GM21717 (cell line): Measurements from ENCODE around the gene NUDT21.
"Not testable (repeated sequence)": the region's sequence is repeated elsewhere in the genome, so short reads cannot be mapped to it uniquely, and the experiment has no call there.

Experiments
- ATAC-seq: cut with Tn5 transposase; IDR thresholded peaks from one replicate; pipeline ENCODE4 v1.9.1; 2021; ENCODE audit warnings: mild to moderate bottlenecking, moderate library complexity; ENCODE audit not compliant: unreplicated experiment

NUDT21 gene

DNA sequence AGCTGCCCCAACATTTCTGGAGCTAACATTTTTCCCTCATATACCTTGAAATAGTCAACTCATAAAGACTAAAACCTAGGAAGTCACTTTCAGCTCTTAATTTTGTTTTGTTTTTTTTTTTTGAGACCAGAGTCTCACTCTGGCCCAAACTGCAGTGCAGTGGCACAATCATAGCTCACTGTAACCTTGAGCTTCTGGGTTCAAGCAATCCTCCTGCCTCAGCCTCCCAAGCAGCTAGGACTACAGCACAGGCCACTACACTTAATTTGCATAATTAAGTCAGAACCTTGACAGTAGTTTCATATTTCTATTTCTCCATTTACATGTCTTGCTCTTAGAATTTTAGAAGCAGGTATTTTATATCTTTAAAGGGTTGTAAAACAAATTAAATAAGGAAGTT is 30.5 kb downstream of the NUDT21 start:
- no peak for ATAC-seq

DNA sequence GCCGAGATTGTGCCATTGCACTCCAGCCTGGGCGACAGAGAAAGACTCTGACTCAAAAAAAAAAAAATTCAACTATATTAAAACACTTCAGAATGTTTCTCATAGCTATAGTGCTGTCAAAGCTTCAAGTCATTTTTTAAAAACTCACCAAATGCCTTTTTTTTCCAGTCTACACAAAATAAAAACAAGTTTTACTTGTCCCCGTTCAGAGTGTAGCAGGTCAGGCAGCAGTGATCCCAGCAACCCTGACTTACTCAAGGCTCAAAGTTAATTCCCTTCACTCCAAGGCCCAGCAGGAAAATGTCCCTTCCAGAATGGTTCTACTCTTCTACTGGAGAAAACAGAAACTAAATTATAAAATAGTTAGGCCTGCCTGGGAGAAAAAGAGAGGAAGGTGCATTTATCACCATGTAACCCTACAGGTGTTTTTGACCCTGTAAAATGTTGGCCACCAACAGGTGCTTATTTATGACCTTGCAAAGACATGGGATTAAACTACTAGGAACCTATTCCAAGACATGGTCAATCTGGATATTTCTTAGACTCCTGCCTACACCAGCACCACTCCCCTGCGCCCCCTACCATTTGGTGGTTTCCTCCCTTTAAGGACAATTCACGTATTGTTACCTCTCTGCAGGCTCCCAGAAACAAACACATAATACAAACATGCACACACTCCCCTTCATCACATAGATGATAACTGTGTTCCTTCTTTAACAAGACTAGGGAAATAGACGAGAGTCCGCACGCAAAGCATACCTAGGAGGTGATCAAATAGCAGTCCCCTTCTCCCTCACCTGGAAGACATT is 31.2 kb downstream of the NUDT21 start:
- no peak for ATAC-seq

DNA sequence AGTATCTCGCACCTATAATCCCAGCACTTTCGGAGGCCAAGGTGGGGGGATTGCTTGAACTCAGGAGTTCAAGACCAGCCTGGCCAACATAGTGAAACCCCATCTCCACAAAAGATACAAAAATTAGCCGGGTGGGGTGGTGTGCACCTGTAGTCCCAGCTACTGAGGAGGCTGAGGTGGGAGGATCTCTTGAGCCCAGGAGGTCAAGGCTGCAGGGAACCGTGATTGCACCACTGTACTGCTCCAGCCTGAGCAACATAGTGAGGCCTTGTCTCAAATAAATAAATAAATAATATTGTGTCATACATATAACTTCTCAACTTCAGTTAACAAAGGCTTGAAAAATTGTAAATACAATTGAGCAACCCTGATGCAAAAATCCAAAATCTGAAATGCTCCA is 34.0 kb downstream of the NUDT21 start:
- ATAC-seq = no peak

DNA sequence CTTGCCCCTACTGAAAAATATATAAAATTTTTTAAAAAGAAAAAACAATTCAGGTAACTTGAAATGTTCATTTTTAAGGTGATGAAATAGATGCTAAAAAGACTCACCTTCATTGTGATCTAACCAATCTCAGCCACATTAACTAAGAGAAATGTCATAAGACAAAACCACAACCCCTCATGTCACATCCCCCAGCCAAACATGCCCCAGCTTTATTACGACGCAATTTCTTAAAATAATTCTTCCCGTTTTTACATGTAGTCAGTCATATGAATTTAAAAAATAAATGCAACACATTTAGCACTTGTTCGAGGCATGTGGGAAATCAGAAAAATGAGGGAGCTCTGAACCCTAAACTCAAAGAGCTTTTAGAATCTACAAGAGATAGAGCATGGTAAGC is 35.3 kb downstream of the NUDT21 start:
- no peak for ATAC-seq

DNA sequence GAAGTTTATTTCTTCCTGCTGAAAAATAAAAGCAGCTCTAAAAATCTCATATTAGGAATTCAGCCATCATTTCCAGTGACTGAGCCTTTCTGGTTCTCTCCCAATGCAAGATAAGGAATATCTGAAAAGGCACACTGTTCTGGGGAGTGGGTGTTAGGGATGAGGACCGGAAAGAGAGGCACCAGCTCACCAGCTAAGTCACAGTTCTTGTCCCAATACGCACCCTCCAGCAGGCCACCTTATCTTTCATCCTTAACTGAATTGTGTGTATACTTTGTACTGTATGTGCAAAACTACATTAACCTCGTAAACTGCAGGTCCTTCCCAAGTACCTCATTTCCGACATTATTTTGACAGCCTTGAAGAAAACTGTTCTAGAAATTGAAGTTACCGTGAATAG is 36.8 kb downstream of the NUDT21 start:
- ATAC-seq = no peak

DNA sequence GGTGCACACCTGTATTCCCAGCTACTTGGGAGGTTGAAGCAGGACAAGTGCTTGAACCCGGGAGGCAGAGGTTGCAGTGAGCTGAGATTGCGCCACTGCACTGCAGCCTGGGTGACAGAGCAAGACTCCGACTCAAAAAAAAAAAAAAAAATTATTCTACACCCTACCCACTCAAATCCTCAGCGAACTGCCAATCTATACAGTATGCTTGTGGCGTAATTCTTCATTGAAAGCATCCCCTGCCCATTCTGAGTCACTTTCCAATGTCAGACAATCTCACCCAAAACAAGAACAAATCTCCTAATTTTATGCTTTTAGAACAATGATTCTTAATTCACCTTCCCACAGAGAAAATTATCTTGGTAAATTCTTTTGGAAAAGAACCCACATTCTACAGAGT is 37.8 kb downstream of the NUDT21 start:
- no peak for ATAC-seq

DNA sequence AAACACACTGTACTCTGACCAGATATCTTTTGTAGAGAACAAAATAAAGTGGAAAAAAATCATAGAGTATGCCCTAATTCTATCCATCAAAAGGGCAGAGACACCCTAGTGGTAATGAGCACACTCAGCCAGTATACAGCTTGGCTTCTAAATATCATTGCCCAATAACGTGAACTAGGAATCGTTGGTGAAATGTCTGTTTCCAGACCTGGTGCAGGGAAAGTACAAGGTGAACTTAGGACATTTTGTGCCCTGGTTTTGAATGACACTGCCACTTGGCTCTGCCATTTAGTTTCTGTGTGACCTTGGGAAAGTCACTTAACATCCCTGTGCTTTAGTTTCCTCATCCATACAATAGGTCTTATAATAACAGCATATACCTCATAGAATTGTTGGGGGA is 39.5 kb downstream of the NUDT21 start:
- ATAC-seq = no peak

DNA sequence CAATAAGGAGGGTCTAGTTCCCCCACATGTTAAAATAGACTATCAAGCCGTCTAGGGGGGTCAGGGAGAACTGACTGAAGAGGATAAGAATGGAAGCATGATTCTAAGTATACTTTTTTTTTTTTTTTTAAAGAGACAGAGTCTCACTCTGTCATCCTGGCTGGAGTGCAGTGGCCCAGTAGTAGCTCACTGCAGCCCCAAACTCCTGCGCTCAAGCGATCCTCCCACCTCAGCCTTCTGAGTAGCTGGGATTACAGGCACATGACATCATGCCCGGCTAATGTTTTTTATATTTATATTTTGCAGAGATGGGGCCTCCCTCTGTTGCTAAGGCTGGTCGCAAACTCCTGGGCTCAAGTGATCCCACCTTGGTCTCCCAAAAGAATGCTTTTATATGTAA is 40.0 kb downstream of the NUDT21 start:
- no peak for ATAC-seq

DNA sequence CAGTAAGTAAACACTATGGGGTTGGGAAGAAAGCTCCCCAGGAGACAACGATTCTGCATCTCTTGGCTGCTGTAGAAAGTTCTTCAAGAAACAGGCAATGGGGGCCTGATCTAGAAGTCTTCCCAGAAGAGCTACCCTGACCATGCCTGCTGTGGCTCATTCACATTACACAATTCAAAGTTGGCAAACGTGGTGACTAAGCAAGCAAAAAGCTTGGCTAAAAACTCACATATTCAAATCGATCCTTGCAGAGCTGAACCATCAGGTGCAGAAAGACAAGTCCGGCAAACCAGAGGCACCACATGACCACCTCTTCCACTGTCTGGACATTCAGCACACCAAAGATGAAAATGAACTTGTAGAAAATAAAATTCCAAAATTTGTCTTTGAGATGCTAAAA is 41.9 kb downstream of the NUDT21 start:
- ATAC-seq = no peak

DNA sequence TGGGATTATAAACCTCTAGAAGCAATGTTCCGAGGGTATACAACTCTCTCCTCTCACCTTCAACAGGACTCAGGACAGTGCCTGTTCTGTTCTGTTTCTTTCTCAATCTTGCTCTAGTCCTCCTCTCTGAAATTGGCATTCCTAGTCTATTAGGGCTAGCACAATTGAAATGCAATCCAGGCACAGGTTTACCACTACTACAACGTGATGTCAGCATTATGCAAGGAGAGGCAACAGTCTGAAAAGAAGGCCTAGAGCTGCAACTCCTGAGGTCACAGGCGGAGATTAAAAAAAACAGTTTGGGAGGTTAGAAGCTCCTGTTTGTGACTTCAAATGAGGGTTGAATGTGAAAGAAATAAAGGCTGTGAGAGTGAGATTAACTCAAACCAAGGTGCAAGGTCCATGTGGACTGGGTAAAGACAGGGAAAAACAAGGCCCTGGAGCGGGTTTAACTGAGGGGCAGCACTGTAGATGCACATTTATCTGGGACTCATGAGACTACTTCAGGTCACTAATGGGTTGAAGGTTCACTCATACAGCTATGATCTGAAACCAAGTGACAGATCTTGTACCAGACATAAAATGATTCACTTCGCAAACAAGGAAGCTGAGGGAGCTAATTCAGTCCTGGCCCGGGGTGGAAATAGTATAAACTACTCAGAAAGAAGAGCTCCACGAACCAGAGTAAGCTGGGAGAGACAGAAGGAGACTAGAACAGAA is 42.6 kb downstream of the NUDT21 start:
- no peak for ATAC-seq

DNA sequence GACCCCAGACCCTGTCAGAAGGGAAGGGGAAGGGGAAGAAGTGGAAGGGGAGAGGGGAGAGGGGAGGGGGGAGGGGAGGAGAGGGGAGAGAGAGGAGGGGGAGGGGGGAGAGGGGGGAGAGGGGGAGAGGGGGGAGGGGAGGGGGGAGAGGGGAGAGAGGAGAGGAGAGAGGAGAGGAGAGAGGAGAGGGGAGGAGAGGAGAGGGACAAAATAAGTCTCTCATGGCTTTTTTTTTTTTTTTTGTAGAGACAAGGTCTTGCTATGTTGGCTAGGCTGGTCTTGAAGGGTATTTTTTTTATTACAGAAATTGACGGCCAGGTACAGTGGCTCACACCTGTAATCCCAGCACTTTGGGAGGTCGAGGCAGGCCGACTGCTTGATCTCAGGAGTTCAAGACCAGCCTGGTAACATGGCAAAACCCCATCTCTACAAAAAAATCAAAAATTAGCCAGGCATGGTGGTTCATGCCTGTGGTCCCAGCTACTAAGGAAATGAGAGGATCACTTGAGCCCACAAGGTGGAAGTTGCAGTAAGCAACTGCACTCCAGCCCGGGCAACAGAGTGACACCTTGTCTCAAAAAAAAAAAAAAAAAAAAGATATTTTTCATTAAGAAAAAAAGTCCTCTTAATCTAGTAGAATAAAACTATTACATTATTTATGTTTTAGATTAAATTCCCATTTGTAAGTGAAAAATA is 45.0 kb downstream of the NUDT21 start:
- ATAC-seq = no peak

DNA sequence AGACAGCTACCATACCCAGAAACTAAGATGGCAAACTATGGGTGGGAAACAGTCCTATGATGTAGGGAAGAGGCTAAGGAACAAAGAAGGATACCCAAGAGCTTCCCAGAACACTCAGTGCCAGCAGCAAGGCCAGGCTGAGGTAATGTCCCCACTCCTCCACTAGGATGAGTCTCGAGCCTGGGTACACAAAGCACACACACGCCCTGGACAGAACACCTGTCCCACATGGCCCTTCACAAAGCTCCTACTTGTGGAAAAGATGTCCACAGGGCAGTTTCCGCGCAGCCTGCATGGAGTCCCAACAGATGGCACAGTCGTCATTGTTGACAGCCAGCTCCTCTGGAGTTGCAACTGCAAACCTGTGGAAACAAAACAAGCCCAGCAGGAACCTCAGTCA is 49.6 kb downstream of the NUDT21 start:
- ATAC-seq = no peak

DNA sequence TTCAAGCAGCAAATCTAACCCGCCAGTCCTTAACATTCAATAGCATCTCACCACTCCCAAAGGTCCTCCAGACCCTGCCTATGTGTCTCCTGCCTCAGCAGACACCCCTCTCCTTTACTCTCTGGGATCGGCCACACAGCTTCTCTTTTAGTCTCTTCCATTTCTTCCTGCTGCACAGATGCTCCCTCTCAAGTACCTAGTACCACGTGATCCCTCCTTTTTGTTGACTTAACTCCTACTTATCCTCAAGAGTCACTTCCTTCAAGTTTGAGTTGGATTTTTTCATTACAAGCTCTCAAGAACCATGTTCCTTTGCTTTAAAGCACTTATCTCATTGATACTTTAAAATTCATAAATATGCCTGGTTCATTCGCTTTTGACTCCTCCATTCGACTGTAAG is 50.7 kb downstream of the NUDT21 start:
- ATAC-seq = no peak

DNA sequence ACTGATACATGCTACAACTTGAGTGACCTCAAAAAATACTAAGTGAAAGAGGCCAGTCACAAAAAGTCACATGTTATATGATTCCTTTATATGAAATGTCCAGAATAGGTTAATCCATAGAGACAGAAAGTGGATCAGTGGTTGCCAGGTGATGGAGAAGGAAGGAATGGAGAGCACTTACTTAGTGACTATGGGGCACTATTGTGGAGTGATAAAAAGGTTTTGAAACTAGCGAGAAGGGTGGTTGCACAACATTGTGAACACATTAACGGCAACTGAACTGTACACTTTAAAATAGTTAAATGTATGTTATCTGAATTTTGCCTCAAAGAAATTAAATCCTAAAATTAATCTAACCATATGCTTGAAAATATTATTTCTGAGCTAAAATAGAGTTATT is 51.6 kb downstream of the NUDT21 start:
- ATAC-seq = no peak

DNA sequence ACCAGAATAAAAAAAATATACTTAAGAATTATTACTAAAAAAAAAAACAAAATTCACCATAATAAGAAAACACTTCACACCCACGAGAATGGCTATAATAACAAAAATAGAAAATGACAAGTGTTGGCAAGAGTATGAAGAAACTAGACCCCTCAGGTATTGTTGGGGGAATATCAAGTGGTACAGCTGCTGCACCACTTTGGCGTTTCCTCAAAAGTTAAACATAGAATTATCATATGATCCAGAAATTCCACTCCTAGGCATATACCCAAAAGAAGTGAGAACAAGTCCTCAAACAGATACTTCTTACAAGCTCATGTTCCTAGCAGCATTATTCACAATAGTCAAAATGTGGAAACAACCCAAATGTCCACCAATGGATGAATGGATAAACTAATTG is 52.1 kb downstream of the NUDT21 start:
- ATAC-seq = no peak

DNA sequence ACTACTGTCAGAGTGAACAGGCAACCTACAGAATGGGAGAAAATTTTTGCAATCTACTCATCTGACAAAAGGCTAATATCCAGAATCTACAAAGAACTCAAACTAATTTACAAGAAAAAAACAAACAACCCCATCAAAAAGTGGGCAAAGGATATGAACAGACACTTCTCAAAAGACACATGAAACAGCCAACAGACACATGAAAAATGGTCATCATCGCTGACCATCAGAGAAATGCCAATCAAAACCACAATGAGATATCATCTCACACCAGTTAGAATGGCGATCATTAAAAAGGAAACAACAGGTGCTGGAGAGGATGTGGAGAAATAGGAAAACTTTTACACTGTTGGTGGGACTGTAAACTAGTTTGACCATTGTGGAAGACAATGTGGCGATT is 54.4 kb downstream of the NUDT21 start:
- ATAC-seq = not testable (repeated sequence)

DNA sequence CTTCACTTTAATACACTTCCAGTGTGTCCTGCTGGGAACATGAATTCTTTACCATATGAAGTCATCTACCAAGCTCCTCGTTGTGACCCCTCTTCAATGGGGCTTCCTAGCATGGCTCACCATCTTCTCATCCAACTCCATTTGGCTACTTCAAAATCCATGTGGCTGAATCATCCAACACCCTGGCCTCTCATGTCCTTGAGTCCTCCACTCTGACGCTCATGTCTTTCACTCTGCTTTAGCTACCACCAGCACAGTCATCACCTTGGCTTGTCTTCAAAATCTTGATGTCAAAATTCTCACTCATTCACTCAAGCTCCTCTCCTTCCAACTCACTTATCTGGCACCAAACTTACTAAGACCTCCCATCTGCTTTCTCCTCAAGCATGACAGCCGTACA is 61.6 kb downstream of the NUDT21 start:
- ATAC-seq = no peak

DNA sequence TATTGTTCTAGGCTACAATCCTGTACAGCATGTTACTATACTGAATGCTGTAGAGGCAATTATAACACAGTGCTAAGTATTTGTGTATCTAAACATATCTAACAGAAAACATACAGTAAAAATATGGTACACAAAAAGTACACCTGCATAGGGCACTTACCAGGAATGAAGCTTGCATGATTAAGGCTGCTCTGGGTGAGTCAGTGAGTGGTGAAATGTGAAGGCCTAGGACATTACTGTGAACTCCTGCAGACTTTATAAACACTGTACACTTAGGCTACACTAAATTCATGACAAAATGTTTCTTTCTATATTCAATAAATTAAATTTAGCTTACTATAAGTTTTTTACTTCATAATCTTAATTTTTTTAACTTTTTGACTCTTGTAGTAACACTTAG is 62.9 kb downstream of the NUDT21 start:
- ATAC-seq = no peak

DNA sequence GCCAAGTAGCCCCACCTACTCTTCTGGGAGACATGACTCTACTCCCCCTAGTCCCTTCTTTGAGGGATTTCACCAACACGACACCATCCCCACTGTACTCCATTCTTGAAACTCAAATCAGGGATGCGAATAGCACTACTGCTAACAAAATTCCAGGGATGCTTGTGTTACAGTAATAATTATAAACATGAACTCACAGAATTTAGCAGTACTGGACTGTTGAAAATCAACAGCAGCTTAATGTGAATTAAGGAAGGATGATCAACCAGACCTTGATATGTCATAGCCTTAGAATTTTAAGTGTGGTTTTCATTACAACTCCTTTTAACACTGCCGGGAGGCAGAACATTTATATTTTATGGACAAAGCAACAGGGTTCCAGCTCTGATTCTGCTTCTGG is 63.7 kb downstream of the NUDT21 start:
- no peak for ATAC-seq

DNA sequence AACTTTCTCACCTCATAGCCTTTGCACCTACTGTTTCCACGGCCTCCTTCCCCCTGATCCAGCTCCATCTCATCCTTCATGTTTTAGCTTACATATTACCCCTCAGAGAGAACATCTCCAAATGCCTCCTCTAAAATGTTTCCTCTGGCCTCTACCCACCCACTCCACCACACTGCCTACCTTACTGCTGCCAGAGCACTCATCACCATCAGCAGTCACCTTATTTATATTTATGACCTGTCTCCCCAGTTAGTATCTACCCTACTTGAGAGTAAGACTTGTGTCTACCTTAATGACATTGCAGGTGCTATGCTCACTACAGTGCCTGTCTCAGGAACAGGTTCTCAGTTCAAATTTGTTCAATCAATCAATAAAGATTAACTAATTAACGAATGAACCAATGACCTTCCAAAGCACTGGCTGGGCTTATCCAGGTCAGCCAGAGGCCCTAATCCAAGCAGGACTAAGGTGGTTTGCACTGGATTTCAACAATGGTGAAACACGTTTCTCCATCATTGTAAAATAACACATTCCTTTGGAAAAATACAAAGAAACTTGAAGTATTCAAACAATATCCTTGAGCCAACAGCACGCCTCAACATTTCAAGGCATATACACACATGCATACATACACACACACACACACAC is 66.9 kb downstream of the NUDT21 start:
- no peak for ATAC-seq

DNA sequence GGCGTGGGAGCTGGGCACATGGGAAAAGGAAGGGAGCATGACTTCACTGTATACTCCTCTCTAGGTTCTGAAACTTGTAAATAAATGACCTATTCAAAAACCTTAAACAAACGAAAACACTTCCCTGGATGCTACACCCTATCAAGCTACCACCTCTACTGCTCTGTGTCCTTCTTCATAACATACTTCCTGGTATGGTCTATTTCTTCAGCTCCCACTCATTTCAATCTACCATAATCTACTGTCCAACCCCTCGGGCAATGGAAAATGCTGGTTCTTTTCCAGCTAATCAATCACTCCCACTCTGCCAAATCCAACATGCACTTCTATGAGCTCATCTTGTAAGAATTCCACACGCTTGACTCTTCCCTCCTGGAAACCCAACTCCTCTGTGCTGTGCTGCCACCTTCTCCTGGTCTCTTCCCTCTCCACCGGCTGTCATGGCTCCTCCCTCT is 68.2 kb downstream of the NUDT21 start:
- ATAC-seq = no peak
